EH (cell line): Measurements from ENCODE around the gene SCUBE1.

Experiments
- DNase-seq: peaks from one replicate; pipeline ENCODE4 v3.0.0-alpha.2; 2015; ENCODE audit warnings: low read depth

The SCUBE1 gene

GRCh38 chr22:43213051-43213450, 130.1 kb downstream of the SCUBE1 start:
- DNase-seq: peak; percentile 8

DNA sequence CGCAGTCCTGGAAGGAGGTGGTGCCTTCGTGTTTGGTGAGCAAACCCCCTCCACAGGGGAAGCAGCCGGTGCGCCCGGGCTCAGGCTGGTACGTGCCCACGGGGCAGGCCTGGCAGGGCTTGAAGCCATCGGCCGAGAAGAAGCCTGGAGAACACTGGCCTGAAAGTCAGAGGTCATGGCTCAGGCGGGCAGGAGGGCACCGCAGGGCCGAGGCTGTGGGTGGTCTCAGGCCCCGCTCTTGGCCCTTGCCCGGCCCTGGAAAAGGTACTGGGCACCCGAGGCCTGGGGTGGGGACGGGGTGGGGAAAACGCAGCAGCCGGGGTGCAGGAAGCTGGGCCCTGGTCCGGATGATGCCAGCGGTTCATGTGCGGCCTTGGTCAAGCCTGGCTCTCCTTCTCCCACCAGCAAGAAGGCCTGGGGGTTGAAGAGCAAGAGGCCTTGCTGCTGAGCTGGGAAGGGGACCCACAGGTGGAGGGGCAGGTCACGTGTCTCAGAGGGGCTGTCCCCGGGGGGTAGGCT, 130.7 kb downstream of the SCUBE1 start:
- no peak for DNase-seq

- DNase-seq: no peak
These were observed 131.2 kb downstream of the SCUBE1 start for GRCh38 chr22:43211941-43212433.

DNA sequence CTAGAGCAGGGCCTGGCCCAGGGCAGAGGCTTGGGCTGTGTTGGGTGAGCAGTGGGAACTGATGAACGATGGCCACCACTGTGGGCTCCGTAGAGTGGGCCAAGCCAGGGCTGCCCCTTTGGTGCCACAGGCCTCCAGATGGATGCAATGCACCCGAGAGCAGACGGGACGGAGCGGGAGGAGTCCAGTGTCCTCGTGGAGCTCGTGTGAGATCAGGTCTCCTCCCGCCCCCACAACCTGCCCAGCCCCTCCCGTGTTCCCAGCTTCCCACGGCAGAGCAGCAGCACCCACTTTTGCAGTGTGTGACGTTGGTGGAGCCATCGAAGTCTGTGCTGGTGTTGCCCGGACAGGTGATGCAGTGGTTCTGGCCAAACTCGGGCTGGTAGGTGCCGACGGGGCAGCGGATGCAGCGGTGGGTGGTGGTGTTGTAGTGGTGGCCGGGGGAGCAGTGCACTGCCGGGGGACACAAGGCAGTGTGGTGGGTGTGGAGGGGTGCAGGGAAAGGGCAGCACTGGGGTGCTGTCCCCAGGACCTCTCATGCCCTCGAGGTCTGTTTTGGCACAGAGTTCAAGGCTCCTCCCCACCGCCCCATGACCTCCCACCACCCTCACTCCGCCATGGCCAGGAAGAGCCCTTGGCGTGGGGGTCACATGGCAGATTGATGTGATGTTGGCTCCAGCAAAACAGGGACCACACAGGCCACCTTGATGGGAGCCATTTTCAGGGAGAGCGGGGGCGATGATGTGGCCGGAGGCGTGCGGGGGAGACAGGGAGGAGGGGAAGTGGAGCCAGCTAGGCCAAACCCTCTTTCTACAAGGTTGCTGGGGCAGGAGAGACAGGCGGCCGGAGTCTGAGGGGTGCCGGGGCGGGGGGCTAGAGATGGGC, 132.3 kb downstream of the SCUBE1 start:
- no peak for DNase-seq

DNA sequence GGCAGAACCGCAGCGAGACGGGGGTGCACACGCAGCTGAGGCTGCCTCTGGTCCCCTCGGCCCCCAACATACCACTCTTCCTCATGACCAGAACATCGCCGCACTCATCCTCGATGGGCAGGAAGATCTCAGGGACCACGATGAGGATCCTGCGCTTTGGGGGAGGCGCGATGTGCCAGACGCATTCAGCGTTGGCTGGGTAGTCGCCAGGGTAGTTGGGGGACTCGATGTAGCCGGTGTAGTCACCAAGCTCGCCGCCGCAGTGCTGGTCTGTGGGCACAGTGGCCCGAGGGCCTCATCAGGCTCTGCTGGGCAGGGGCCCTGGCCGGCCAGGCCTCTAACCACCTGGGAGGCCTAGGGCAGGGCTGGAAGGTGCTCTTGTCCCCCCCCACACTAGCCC, 133.2 kb downstream of the SCUBE1 start:
- DNase-seq: no peak

- no peak for DNase-seq
These were observed 133.7 kb downstream of the SCUBE1 start for GRCh38 chr22:43209523-43209890.

DNA sequence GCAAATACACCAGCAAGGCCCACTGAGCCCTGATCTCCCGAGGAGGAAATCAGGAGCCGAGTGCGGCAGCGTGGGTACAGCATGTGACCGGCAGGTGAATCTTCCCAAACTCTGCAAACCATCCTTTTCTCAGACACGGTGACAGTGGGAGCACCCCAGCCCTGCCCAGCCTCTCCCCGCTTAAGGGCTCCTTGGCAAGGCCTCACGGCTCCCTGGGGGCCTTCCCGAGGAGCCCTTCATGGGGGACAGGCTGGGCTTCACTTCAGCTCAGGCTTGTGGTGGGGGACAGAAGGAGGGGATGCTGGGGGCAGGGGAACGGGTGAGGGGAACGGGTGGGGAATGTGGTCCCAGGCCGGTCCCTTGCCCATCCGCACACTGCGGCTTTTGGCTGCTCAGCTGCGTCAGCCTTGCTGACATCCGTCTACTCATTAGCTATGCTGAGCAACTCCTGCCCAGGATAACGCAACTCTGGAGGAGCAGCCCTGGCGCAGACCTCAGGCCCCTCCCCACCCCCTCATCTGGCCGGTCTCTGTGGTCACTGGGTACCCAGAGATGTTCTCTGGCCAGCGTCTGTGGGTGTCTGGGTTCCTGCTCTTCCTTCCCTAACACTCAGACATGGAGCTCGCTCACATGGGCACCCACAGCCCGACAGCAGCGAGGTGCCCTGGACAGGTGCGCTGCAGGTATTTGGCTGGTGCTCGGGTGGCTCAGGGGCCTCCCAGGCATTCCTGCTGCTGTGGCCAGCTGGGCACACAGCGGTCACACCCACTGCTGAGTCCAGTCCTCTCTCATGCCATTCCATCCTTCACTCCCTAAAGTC, 134.3 kb downstream of the SCUBE1 start:
- DNase-seq: no peak

- no peak for DNase-seq
These were observed 135.1 kb downstream of the SCUBE1 start for GRCh38 chr22:43207849-43208702.

DNA sequence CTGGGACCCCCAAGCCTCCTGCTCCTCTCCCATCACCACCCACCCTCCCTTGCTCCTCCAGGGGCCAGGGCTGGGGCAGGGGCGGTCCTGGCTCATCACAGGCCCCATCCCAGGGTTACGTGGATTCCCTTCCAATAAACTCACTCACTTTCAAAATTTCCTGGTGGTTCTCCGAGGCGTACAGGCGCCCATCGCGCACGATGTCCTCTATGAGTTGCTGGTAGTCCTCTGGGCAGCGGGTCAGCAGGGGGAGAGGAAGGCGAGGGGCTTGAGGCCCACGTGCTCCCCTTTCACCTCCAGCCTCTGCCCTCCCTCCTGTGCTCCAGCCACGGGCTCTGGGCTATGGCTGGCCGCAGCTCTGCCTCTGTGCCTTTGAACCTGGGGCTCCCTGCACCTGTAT, 135.8 kb downstream of the SCUBE1 start:
- DNase-seq: no peak

DNA sequence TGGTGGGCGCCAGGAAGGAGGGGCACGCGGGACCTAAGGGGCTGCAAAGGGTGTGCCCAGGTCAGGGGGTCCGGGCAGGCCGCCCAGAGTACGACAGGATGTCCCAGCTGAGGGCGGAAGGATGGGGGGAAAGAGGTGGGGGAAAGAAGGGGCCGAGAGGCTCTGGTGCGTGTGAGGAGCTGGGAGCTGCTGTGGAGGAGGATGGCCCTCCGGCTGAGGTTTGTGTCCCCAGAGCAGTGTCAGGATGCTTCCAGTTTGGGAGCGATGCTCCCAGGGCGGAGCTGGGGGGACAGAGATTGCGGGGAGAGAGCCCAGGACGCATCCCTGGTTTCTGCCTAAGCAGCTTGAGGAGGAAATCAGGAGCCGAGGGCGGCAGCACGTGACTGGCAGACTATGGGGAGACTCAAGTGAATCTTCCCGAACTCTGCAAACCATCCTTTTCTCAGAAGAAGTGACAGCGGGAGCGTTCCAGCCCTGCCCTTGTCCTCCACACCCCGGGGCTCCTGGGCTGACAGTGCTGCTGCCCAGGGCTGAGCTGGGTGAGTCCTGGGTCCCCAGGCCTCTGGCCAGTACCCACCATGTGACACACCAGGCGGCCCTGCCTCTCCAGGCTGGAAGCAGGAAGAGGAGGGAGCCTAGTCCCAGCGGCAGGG, 136.5 kb downstream of the SCUBE1 start:
- no peak for DNase-seq

GRCh38 chr22:43205748-43206508, 137.2 kb downstream of the SCUBE1 start:
- no peak for DNase-seq

GRCh38 chr22:43205261-43205691, 137.9 kb downstream of the SCUBE1 start:
- DNase-seq: no peak

- no peak for DNase-seq
These were observed 139.6 kb downstream of the SCUBE1 start for GRCh38 chr22:43203471-43203981.

GRCh38 chr22:43202756-43203410, 140.3 kb downstream of the SCUBE1 start:
- no peak for DNase-seq

- DNase-seq: no peak
These were observed 140.8 kb downstream of the SCUBE1 start for GRCh38 chr22:43202326-43202725.

DNA sequence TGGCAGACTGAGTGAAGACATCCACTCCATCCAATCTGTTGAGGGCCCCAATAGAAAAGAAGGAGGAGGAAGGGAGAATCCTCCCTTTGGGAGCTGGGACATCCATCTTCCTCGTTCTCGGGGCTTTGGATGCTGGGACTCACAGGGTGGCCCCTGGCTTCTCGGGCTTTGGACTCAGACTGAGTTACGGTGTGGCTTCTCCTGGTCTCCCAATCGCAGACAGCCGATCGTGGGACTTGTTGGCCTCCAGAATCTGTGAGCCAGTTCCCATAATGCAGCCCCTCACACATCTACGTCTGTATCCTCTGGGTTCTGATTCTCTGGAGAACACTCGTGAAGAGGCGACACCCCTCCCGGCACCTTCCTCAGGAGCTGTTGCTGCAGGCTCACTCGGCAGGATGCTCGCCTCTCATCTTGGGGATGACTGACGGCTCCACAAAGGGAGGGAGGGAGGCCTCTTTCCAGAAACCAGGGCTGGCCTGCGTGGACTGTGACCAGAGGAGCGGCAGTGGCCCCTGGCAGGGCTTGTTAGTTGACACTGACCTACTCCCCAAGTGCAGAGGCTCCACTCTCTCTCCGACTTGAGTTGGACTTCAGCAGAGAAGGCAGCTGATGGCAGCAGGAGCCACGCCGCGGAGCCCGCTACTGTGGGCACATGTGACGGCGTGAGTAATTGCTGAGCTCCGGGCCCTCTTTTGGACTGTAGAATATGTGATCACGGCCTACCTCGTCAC, 141.5 kb downstream of the SCUBE1 start:
- no peak for DNase-seq

DNA sequence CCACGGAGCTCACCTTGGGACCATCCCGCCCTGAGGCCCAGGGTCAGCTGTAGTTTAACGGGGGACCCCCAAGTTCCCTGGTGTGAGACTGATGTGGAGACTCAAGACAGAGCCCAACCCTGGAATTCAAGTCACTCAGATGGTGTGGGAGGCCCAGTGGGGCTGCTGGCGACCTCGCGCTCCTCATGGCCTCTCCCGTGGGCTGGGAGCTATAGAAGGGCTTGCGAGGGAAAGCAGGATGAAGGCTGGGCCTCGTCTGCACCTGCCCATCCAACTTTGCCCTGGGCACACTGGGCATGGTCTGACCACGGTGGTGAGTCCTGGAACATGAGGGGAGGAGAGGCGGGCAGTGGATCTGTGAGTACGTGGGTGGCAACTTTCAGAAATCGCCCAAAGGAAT, 142.6 kb downstream of the SCUBE1 start:
- no peak for DNase-seq

- no peak for DNase-seq
These were observed 143.1 kb downstream of the SCUBE1 start for GRCh38 chr22:43200031-43200430.

DNA sequence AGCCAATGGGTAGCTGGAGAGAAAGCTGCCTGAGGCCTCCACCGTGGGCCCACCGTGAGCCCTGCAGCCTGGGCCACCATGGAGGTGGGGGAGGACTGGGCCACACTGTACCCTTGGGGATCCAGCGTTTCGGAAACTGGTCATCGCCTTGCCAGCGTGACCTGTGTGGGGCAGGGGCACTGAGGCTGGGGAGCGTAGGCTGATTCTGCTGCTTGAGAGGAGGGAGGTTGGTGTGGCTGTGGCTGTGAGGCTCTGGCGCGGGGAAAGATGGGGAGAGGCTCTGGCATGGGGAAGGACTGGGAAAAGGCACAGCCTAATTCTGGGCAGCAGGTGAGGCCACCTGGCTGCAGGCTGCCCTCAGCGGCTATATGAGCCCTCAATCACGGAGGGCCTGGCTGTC, 143.6 kb downstream of the SCUBE1 start:
- no peak for DNase-seq
